ENCODE measurements around the gene EMC6.

DNA sequence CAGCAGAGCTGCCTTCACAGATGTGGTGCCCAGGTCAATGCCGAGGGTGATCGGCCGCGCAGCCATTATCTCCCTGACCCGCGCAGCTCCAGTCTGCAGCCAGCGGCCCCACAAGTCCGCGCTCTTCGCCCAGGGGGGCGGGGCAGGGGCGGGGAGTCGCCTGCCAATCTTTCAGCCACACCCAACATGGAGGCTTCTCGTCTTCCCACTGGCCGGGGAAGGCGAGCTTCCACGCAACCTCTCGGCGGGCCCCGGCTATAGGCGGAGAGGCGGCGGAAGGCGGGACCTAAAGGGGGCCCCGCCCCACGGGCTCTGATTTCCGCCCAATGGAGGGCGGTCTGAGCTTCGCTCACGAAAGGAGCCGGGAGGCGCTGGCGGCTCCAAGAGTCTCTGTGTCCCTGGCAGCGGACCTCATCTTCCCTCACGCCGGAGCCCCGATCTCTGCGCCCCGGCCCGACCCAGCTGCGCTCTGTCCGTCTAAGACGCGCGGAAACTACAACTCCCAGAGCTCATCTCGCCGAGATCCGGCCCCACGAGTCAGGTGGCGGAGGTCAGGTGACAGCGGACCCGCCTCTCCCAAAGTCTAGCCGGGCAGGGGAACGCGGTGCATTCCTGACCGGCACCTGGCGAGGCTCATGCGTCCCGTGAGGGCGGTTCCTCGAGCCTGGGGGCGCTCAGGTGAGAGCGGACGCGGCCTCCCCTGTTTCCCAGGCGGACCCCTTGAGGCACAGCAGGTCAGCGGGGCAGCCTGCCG, 32.3 kb upstream of the EMC6 start, which contains the start of the genes CTNS and SHPK:
- TF ChIP-seq MAFK (IDR thresholded peaks at IDR 0.05; ENCODE audit: low read depth, low read length) (no peak), POLR2A (IDR thresholded peaks at IDR 0.05; ENCODE audit: low read depth, low read length) (no peak; the same call in 1 of the 2 replicates), RAD21 (IDR thresholded peaks at IDR 0.05; ENCODE audit: low read length) (no peak), SMC3 (IDR thresholded peaks at IDR 0.05; ENCODE audit: low read depth, low read length) (no peak), NFE2L2 (IDR thresholded peaks at IDR 0.05; ENCODE audit: low read depth, low read length) (no peak), RFX5 (IDR thresholded peaks at IDR 0.05; ENCODE audit: low read depth, low read length) (no peak), MAZ (IDR thresholded peaks at IDR 0.05; ENCODE audit: borderline replicate concordance, low read depth, low read length) (no peak; the same call in 1 of the 2 replicates), MXI1 (IDR thresholded peaks at IDR 0.05; ENCODE audit: borderline replicate concordance, low read depth, low read length) (no peak), CEBPB (IDR thresholded peaks at IDR 0.05; ENCODE audit: low read depth, low read length) (no peak), RCOR1 (IDR thresholded peaks at IDR 0.05; ENCODE audit: insufficient replicate concordance, low read length) (no peak)
- TF ChIP-seq, protein P1, sequence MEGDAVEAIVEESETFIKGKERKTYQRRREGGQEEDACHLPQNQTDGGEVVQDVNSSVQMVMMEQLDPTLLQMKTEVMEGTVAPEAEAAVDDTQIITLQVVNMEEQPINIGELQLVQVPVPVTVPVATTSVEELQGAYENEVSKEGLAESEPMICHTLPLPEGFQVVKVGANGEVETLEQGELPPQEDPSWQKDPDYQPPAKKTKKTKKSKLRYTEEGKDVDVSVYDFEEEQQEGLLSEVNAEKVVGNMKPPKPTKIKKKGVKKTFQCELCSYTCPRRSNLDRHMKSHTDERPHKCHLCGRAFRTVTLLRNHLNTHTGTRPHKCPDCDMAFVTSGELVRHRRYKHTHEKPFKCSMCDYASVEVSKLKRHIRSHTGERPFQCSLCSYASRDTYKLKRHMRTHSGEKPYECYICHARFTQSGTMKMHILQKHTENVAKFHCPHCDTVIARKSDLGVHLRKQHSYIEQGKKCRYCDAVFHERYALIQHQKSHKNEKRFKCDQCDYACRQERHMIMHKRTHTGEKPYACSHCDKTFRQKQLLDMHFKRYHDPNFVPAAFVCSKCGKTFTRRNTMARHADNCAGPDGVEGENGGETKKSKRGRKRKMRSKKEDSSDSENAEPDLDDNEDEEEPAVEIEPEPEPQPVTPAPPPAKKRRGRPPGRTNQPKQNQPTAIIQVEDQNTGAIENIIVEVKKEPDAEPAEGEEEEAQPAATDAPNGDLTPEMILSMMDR (conservative IDR thresholded peaks at IDR 0.05; ENCODE audit: low read depth, low read length) = no peak
- TF ChIP-seq, protein P2, sequence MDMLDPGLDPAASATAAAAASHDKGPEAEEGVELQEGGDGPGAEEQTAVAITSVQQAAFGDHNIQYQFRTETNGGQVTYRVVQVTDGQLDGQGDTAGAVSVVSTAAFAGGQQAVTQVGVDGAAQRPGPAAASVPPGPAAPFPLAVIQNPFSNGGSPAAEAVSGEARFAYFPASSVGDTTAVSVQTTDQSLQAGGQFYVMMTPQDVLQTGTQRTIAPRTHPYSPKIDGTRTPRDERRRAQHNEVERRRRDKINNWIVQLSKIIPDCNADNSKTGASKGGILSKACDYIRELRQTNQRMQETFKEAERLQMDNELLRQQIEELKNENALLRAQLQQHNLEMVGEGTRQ (IDR thresholded peaks at IDR 0.05; ENCODE audit: low read depth, low read length) = peak; percentile 99
